Panc1 (cell line): ENCODE data around the gene CRISPLD2. TPM values are rescaled to one million over a fixed set of nuclear protein-coding genes. Genes with fewer than 3 reads are reported as not detected.

Experiments used
- ATAC-seq: fragments of 200-7000 bp; cut with Tn5 transposase; 2 replicates; pipeline ENCODE4 v1.9.1; 2020; ENCODE audit warnings: mild to moderate bottlenecking, moderate library complexity
- BruUV-seq: library from RNA; stranded (reverse); fragments of 400-500 nt; replicated peaks from 2 replicates; lab custom pipeline; 2021; lab: Mats Ljungman, UMichigan
- CTCF ChIA-PET: fragments of 300-600 bp; sonication (Branson Sonifier 250); formaldehyde crosslinking; loops from one replicate; lab custom pipeline; 2022; ENCODE audit warnings: antibody characterized with exemption; lab: Charles Lee
- POLR2A ChIA-PET: fragments of 300-600 bp; sonication (Branson Sonifier 250); formaldehyde crosslinking; loops from one replicate; lab custom pipeline; 2022; ENCODE audit warnings: antibody characterized with exemption; lab: Charles Lee
- DNase-seq: peaks from one replicate; pipeline ENCODE4 v3.0.0-alpha.2; 2010; ENCODE audit warnings: low read depth, low spot score
- H3K27ac ChIP-seq: 2 replicates; pipeline ENCODE4 v1.5.1; 2011; ENCODE audit warnings: mild to moderate bottlenecking, low read length, inconsistent platforms
- H3K27me3 ChIP-seq: fragments of 200-500 bp; sonication (Bioruptor generic); 2 replicates; pipeline ENCODE4 v1.6.0; 2014; ENCODE audit warnings: low read length, inconsistent platforms; ENCODE audit not compliant: control insufficient read depth, insufficient read depth
- H3K36me3 ChIP-seq: fragments of 200-500 bp; sonication (Bioruptor generic); 2 replicates; pipeline ENCODE4 v1.5.1; 2014; ENCODE audit warnings: inconsistent platforms, mild to moderate bottlenecking, low read length, moderate library complexity; ENCODE audit not compliant: control insufficient read depth, insufficient read depth
- H3K4me1 ChIP-seq: 2 replicates; pipeline ENCODE4 v1.5.1; 2011; ENCODE audit warnings: inconsistent platforms, mild to moderate bottlenecking, low read length, moderate library complexity; ENCODE audit not compliant: control insufficient read depth, insufficient read depth
- H3K4me3 ChIP-seq, 2 experiments: 2 replicates each; pipeline ENCODE4 v1.5.1; 2011 to 2012; ENCODE audit warnings: low read depth in 2 of 2, low read length in 2 of 2, mild to moderate bottlenecking in 2 of 2, inconsistent platforms in 1 of 2, moderate library complexity in 1 of 2
- H3K9me3 ChIP-seq: fragments of 200-500 bp; sonication (Bioruptor generic); 2 replicates; pipeline ENCODE4 v1.5.1; 2014; ENCODE audit warnings: low read depth, mild to moderate bottlenecking, inconsistent platforms, low read length, moderate library complexity; ENCODE audit not compliant: control insufficient read depth, insufficient read depth
- CTCF ChIP-seq: fragments of 450-650 bp; IDR thresholded peaks from 2 replicates; pipeline ENCODE4 v1.5.1; 2017; ENCODE audit warnings: mild to moderate bottlenecking
- POLR2AphosphoS5 ChIP-seq: IDR thresholded peaks from 2 replicates; pipeline ENCODE4 v1.6.1; 2012; ENCODE audit warnings: mild to moderate bottlenecking, low read depth, low read length, moderate library complexity
- REST ChIP-seq, 2 experiments: IDR thresholded peaks; 2 replicates each; pipeline ENCODE4 v1.6.1; 2011 to 2012; ENCODE audit warnings: low read depth in 2 of 2, control low read depth in 1 of 2, low read length in 1 of 2, mild to moderate bottlenecking in 1 of 2, moderate library complexity in 1 of 2; ENCODE audit not compliant: insufficient read depth in 1 of 2
- SIN3A ChIP-seq: IDR thresholded peaks from 2 replicates; pipeline ENCODE4 v1.6.1; 2012; ENCODE audit warnings: low read depth, mild to moderate bottlenecking, low read length, moderate library complexity, borderline replicate concordance; ENCODE audit not compliant: insufficient read depth
- TCF7L2 ChIP-seq: IDR thresholded peaks from 2 replicates; pipeline ENCODE4 v1.6.1; 2011; ENCODE audit warnings: mild to moderate bottlenecking, low read depth, low read length, inconsistent platforms
- in situ Hi-C: cut with HindIII; loops from 2 replicates; pipeline ENCODE4 v1.10.0; 2016; ENCODE audit warnings: low sequenced_read_pairs, low pct_unique_long_range_greater_than_20kb
- intact Hi-C: fragments of 100-400 bp; cut with micrococcal nuclease; formaldehyde crosslinking; loops from one replicate; pipeline ENCODE4 v1.10.0; 2022; ENCODE audit not compliant: unreplicated experiment
- total RNA-seq: library from RNA; stranded (reverse); gene quantifications from one replicate; pipeline ENCODE4 v1.2.1, GENCODE V29; 2021; ENCODE audit not compliant: unreplicated experiment

The CRISPLD2 gene
- total RNA-seq, 1 experiment from 2014 or later, result 12.9 TPM

GRCh38 chr16:84843149-84844048 lies 23.6 kb downstream of the CRISPLD2 start:
- no TSS peak for BruUV-seq
- ChIA-PET POLR2A (no interaction called here), CTCF (no interaction called here)
- Histone ChIP-seq H3K4me3 (no peak overlapping the region), H3K4me1 (peaks cover 35% of the 10 kb centered on the region), H3K36me3 (no peaks in the 10 kb centered on the region), H3K27me3 (no peaks in the 10 kb centered on the region), H3K27ac (no peak overlapping the region), H3K9me3 (no peaks in the 10 kb centered on the region)
- ATAC-seq (no peak), DNase-seq (no peak)
- TF ChIP-seq REST (IDR thresholded peaks at IDR 0.05; ENCODE audit: insufficient read depth in 1 of 2, low read depth in 2 of 2, low read length in 1 of 2), result no peak
- TF ChIP-seq POLR2AphosphoS5, result no peak
- in situ Hi-C loops, result no loop called here
- intact Hi-C loops, result no loop called here

- no peaks in the 10 kb centered on the region for H3K27me3 ChIP-seq
- ATAC-seq (no peak), DNase-seq (no peak)
- no TSS peak for BruUV-seq
- H3K9me3 ChIP-seq, result no peaks in the 10 kb centered on the region
- no peak overlapping the region for H3K4me3 ChIP-seq
- intact Hi-C loops (no loop called here), in situ Hi-C loops (no loop called here)
- TF ChIP-seq REST (IDR thresholded peaks at IDR 0.05; ENCODE audit: insufficient read depth in 1 of 2, low read depth in 2 of 2, low read length in 1 of 2), result no peak
- TF ChIP-seq SIN3A, result no peak
- TF ChIP-seq TCF7L2, result no peak
- no peak for TF ChIP-seq CTCF
- no peak for TF ChIP-seq POLR2AphosphoS5
- peaks cover 35% of the 10 kb centered on the region for H3K4me1 ChIP-seq
- H3K27ac ChIP-seq, result no peak overlapping the region
- ChIA-PET CTCF (no interaction called here), POLR2A (no interaction called here)
- H3K36me3 ChIP-seq, result no peaks in the 10 kb centered on the region
Observed at GRCh38 chr16:84844049-84844350, 24.2 kb downstream of the CRISPLD2 start.
